Epidermal melanocyte (primary cell): ENCODE results near the gene CORO7.

ENCODE experiments used
- DNase-seq: peaks from one replicate; pipeline ENCODE4 v3.0.0; 2011; ENCODE audit warnings: low spot score; ENCODE audit not compliant: insufficient read length

Gene CORO7

GRCh38 chr16:4416200-4417032 lies at the start of gene CORO7:
TSS of gene CORO7 (minus strand) at chr16:4416596. CDS start at chr16:4416518, 78 bp downstream.
- DNase-seq: peak; percentile 84

GRCh38 chr16:4463522-4464163 lies 47.2 kb upstream of the CORO7 start:
- no peak for DNase-seq

- no peak for DNase-seq
Measured at GRCh38 chr16:4461250-4462085, 45.1 kb upstream of the CORO7 start.

- DNase-seq: peak; percentile 3
Measured at GRCh38 chr16:4460936-4461249, 44.5 kb upstream of the CORO7 start.

GRCh38 chr16:4455951-4456350 lies 39.6 kb upstream of the CORO7 start:
- no peak for DNase-seq

- no peak for DNase-seq
Measured at GRCh38 chr16:4455081-4455480, 38.7 kb upstream of the CORO7 start.

GRCh38 chr16:4454623-4455022 lies 38.2 kb upstream of the CORO7 start:
- no peak for DNase-seq

- DNase-seq: no peak
Measured at GRCh38 chr16:4452674-4453073, 36.3 kb upstream of the CORO7 start.

- DNase-seq: no peak
Measured at GRCh38 chr16:4450931-4451519, 34.6 kb upstream of the CORO7 start.

- no peak for DNase-seq
Measured at GRCh38 chr16:4450430-4450829, 34.0 kb upstream of the CORO7 start.

GRCh38 chr16:4443986-4444385 lies 27.6 kb upstream of the CORO7 start:
- no peak for DNase-seq

- DNase-seq: no peak
Measured at GRCh38 chr16:4443271-4443670, 26.9 kb upstream of the CORO7 start.

GRCh38 chr16:4442371-4442770 lies 26.0 kb upstream of the CORO7 start:
- no peak for DNase-seq

- DNase-seq: no peak
Measured at GRCh38 chr16:4437366-4437765, 21.0 kb upstream of the CORO7 start.

- no peak for DNase-seq
Measured at GRCh38 chr16:4435337-4436067, 19.1 kb upstream of the CORO7 start.

- DNase-seq: no peak
Measured at GRCh38 chr16:4433914-4434787, 17.8 kb upstream of the CORO7 start.

- DNase-seq: no peak
Measured at GRCh38 chr16:4433228-4433627, 16.8 kb upstream of the CORO7 start.

- no peak for DNase-seq
Measured at GRCh38 chr16:4431023-4431422, 14.6 kb upstream of the CORO7 start.

- DNase-seq: no peak
Measured at GRCh38 chr16:4428500-4428899, 12.1 kb upstream of the CORO7 start.

- no peak for DNase-seq
Measured at GRCh38 chr16:4426722-4427372, 10.5 kb upstream of the CORO7 start.
